Psoas muscle (tissue), 8 donors: Measurements from ENCODE around the gene UTP11. TPM values are rescaled to one million over a fixed set of nuclear protein-coding genes. Genes with fewer than 3 reads are reported as not detected.

ENCODE experiments used
- ATAC-seq, 4 donors: fragments of 200-7000 bp; cut with Tn5 transposase; one replicate each; pipeline ENCODE4 v1.9.1; 2020; ENCODE audit warnings: moderate library complexity in 3 of 4, mild to moderate bottlenecking in 2 of 4
- DNase-seq, 2 donors: peaks; one replicate each; pipeline ENCODE4 v3.0.0-alpha.2; 2020
- H3K27ac ChIP-seq: fragments of 200-600 bp; one replicate; pipeline ENCODE4 v1.8.0; 2022
- H3K27me3 ChIP-seq, 3 donors: fragments of 200-600 bp in 1 of 3; one replicate each; pipeline versions ENCODE4 v1.6.1 to v1.8.0; 2013 to 2022; ENCODE audit warnings: low read length in 2 of 3, mild to moderate bottlenecking in 2 of 3, moderate library complexity in 1 of 3; ENCODE audit not compliant: insufficient read depth in 3 of 3
- H3K36me3 ChIP-seq, 2 donors: fragments of 200-600 bp in 1 of 2; one replicate each; pipeline versions ENCODE4 v1.6.1 to v1.8.0; 2013 to 2022; ENCODE audit warnings: low read depth in 1 of 2, mild to moderate bottlenecking in 1 of 2, moderate library complexity in 1 of 2; ENCODE audit not compliant: insufficient read depth in 1 of 2
- H3K4me1 ChIP-seq: fragments of 200-600 bp; one replicate; pipeline ENCODE4 v1.8.0; 2022
- H3K4me3 ChIP-seq: fragments of 200-600 bp; one replicate; pipeline ENCODE4 v1.8.0; 2022; ENCODE audit warnings: mild to moderate bottlenecking
- H3K9me3 ChIP-seq: fragments of 200-600 bp; one replicate; pipeline ENCODE4 v1.8.0; 2022
- WGBS, 3 donors: extraction: QIAGEN DNeasy Blood & Tissue Kit; methylation state at CpG; one replicate each; pipeline versions ENCODE4 v1.1.6 to v1.1.7; 2013; 5-methylcytosine and 5-hydroxymethylcytosine counted together
- intact Hi-C, 2 donors: fragments of 100-400 bp; cut with DNase I; formaldehyde crosslinking; loops; one replicate each; pipeline versions ENCODE4 v1.11.0 to v1.14.2; 2022
- polyA plus RNA-seq, 3 donors: library from polyadenylated mRNA; stranded (reverse); fragments of 200-250 nt; gene quantifications; one replicate each; pipeline ENCODE4 v1.2.3, GENCODE V29; 2013
- total RNA-seq, 4 donors: library from RNA; stranded (reverse); fragmentation: NEBNext Ultra II Directional in 2 of 4; extraction: Animal tissue kit (Norgen Biotek cat#: 25700) in 2 of 4; gene quantifications; one replicate each; pipeline versions ENCODE4 v1.2.1 to v1.2.4, GENCODE V29; 2021 to 2023
- TF ChIP-seq, protein P1 (sequence below): fragments of 200-600 bp; IDR thresholded peaks from one replicate; pipeline ENCODE4 v1.8.0; 2022; ENCODE audit warnings: antibody characterized with exemption
- donor health status: healthy with polysubstance abuse.
- donor health status: DM: no; HTN: no; CAD: no; lungs with moderate emphysema.
- donor health status: Bipolar disorder and iron deficiency.
- donor health status: healthy.
- donor health status: DM: yes; HTN: yes; CAD: no.
- donor health status: DM: no; HTN: no; CAD: no.
- donor health status: DM: no; HTN: no; CAD: no.
- donor health status: DM: yes; HTN: yes; CAD: no.

The UTP11 gene
- total and polyA plus RNA-seq, 7 donors = 65.2 to 253 (median 155) TPM

- H3K4me1 ChIP-seq = peaks cover 95% of the 10 kb centered on the region
- H3K27me3 ChIP-seq = no peaks in the 10 kb centered on the region
- H3K9me3 ChIP-seq = no peaks in the 10 kb centered on the region
- DNase-seq = no peak
- peak overlapping the region; percentile 98 for H3K27ac ChIP-seq
- H3K4me3 ChIP-seq = no peak overlapping the region
- ATAC-seq = no peak
- H3K36me3 ChIP-seq = peaks cover 12 to 93% of the 10 kb centered on the region in 2 donors
- 68 to 86% (median 69%) methylated on average over 2 of the region's 2 CpGs for WGBS, 3 donors
- TF ChIP-seq, protein P1, sequence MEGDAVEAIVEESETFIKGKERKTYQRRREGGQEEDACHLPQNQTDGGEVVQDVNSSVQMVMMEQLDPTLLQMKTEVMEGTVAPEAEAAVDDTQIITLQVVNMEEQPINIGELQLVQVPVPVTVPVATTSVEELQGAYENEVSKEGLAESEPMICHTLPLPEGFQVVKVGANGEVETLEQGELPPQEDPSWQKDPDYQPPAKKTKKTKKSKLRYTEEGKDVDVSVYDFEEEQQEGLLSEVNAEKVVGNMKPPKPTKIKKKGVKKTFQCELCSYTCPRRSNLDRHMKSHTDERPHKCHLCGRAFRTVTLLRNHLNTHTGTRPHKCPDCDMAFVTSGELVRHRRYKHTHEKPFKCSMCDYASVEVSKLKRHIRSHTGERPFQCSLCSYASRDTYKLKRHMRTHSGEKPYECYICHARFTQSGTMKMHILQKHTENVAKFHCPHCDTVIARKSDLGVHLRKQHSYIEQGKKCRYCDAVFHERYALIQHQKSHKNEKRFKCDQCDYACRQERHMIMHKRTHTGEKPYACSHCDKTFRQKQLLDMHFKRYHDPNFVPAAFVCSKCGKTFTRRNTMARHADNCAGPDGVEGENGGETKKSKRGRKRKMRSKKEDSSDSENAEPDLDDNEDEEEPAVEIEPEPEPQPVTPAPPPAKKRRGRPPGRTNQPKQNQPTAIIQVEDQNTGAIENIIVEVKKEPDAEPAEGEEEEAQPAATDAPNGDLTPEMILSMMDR = no peak
- intact Hi-C loops = loop anchor here in 1 of 2 donors (10.0 kb wide), 1 partner anchor 1856 kb away; no protein-coding TSS in a partner anchor
Measured at GRCh38 chr1:38020396-38020795, 7.9 kb downstream of the UTP11 start.

DNA sequence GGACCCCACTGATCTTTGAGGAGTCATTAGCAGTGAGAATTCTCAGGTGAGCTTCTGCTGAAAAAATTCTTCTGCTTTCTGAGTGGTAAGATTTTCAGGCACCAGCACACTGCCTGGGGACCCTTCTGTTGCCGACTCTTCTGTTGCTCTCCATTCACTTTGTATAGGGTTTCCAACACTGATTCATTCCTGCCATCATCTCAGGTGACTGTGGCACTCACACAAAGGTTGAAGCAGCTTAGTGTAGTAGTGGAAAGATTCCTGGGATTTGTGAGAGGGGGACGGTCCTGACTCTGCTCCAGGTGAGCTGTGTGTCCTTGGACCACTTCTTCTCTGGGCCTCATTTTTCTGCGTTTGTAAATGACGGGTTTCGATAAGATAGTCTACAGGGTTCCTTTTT lies 9.4 kb downstream of the UTP11 start:
- peaks cover 15 to 97% of the 10 kb centered on the region in 2 donors for H3K36me3 ChIP-seq
- TF ChIP-seq, protein P1 = no peak
- no peaks in the 10 kb centered on the region for H3K9me3 ChIP-seq
- peaks cover 95% of the 10 kb centered on the region for H3K4me1 ChIP-seq
- intact Hi-C loops = loop anchor here in 1 of 2 donors (10.0 kb wide), 1 partner anchor 1857 kb away; no protein-coding TSS in a partner anchor
- 37 to 64% (median 51%) methylated on average over 5 of the region's 5 CpGs for WGBS, 3 donors
- no peaks in the 10 kb centered on the region for H3K27me3 ChIP-seq
- H3K27ac ChIP-seq = peak overlapping the region; percentile 98
- peak overlapping the region; percentile 33 for H3K4me3 ChIP-seq
- peak; percentile 39 to 51 (median 46) for ATAC-seq
- DNase-seq = peak in 1 of 2 donors; percentile 19

DNA sequence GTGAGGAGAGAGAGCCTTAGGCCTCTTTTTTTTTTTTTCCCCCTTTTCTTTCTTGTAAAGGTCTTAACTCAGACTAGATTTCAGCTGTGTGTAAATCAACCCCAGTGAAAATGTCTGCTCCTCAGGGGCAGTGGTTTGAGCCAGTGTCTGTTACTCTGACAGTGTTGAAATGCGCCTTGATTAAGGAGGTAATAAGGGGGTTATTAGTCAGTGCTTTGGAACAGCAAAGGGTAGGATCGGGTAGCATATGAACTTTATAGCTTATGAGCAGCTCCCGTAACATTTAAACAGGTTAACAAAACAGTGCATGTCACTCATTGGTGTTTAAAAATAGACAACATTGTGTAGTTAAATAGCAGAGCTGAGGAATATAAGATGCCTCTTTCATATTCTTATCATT lies 10.3 kb downstream of the UTP11 start:
- ATAC-seq (peak; percentile 87 to 93 (median 92)), DNase-seq (peak in 1 of 2 donors; percentile 24)
- Histone ChIP-seq H3K9me3 (no peaks in the 10 kb centered on the region), H3K4me1 (peaks cover 95% of the 10 kb centered on the region), H3K27me3 (no peaks in the 10 kb centered on the region), H3K4me3 (peak overlapping the region; percentile 30), H3K36me3 (peaks cover 15 to 97% of the 10 kb centered on the region in 2 donors), H3K27ac (peak overlapping the region; percentile 98)
- TF ChIP-seq, protein P1 = no peak
- WGBS, 3 donors = 27 to 41% (median 39%) methylated on average over 3 of the region's 3 CpGs
- intact Hi-C loops = loop anchor here in 1 of 2 donors (10.0 kb wide), 1 partner anchor 1858 kb away; no protein-coding TSS in a partner anchor

GRCh38 chr1:38025233-38025632 lies 12.7 kb downstream of the UTP11 start:
- Histone ChIP-seq H3K27ac (peak overlapping the region; percentile 70), H3K4me1 (peaks cover 93% of the 10 kb centered on the region), H3K9me3 (no peaks in the 10 kb centered on the region), H3K4me3 (no peak overlapping the region), H3K36me3 (peaks cover 13 to 72% of the 10 kb centered on the region in 2 donors), H3K27me3 (no peaks in the 10 kb centered on the region)
- intact Hi-C loops = loop anchor here in 1 of 2 donors (5.0 to 10.0 kb wide), 3 partner anchors 562 to 1860 kb away; no protein-coding TSS in a partner anchor
- ATAC-seq (no peak), DNase-seq (peak in 1 of 2 donors; percentile 27)
- WGBS, 3 donors = 95 to 100% (median 98%) methylated on average over 2 of the region's 2 CpGs
- TF ChIP-seq, protein P1 = no peak

- peak overlapping the region; percentile 70 for H3K27ac ChIP-seq
- WGBS, 3 donors = 46 to 79% (median 60%) methylated on average over 6 of the region's 6 CpGs
- H3K4me1 ChIP-seq = peaks cover 93% of the 10 kb centered on the region
- DNase-seq (no peak), ATAC-seq (peak in 1 of 4 donors; percentile 2)
- H3K9me3 ChIP-seq = no peaks in the 10 kb centered on the region
- intact Hi-C loops = loop anchor here in 1 of 2 donors (5.0 to 10.0 kb wide), 3 partner anchors 562 to 1861 kb away; no protein-coding TSS in a partner anchor
- no peak overlapping the region for H3K4me3 ChIP-seq
- no peaks in the 10 kb centered on the region for H3K27me3 ChIP-seq
- H3K36me3 ChIP-seq = peaks cover 13 to 68% of the 10 kb centered on the region in 2 donors
- TF ChIP-seq, protein P1 = no peak
Measured at GRCh38 chr1:38025664-38026063, 13.1 kb downstream of the UTP11 start.
